Measurements from ENCODE around the gene RPL12.

GRCh38 chr9:127500399-127500798 lies 49.2 kb upstream of the RPL12 start:
- TF ChIP-seq, protein P1, sequence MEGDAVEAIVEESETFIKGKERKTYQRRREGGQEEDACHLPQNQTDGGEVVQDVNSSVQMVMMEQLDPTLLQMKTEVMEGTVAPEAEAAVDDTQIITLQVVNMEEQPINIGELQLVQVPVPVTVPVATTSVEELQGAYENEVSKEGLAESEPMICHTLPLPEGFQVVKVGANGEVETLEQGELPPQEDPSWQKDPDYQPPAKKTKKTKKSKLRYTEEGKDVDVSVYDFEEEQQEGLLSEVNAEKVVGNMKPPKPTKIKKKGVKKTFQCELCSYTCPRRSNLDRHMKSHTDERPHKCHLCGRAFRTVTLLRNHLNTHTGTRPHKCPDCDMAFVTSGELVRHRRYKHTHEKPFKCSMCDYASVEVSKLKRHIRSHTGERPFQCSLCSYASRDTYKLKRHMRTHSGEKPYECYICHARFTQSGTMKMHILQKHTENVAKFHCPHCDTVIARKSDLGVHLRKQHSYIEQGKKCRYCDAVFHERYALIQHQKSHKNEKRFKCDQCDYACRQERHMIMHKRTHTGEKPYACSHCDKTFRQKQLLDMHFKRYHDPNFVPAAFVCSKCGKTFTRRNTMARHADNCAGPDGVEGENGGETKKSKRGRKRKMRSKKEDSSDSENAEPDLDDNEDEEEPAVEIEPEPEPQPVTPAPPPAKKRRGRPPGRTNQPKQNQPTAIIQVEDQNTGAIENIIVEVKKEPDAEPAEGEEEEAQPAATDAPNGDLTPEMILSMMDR (IDR thresholded peaks at IDR 0.05) = no peak
- no peak for TF ChIP-seq POLR2A (IDR thresholded peaks at IDR 0.05)

All from lower leg skin (tissue), 3 donors.